Gastroesophageal sphincter (tissue), 3 donors: ENCODE measurements around the gene IRS4.

Source experiments
- CTCF ChIP-seq, 4 experiments: fragments of 200-600 bp in 2 of 4; fragments of 450-650 bp in 2 of 4; sonication (generic) in 1 of 4; IDR thresholded peaks; one replicate each; pipeline ENCODE4 v1.5.1; 2017 to 2019; ENCODE audit warnings: antibody characterized with exemption in 4 of 4, mild to moderate bottlenecking in 2 of 4, moderate library complexity in 2 of 4
- EP300 ChIP-seq: sonication (generic); formaldehyde crosslinking; IDR thresholded peaks from one replicate; pipeline ENCODE4 v1.6.1; 2017; ENCODE audit warnings: antibody characterized with exemption, mild to moderate bottlenecking
- POLR2A ChIP-seq, 2 donors: fragments of 450-650 bp; IDR thresholded peaks; one replicate each; pipeline ENCODE4 v1.6.1; 2017; ENCODE audit warnings: antibody characterized with exemption in 2 of 2, mild to moderate bottlenecking in 2 of 2, moderate library complexity in 1 of 2
- POLR2AphosphoS5 ChIP-seq: sonication (generic); formaldehyde crosslinking; IDR thresholded peaks from one replicate; pipeline ENCODE4 v1.6.1; 2017; ENCODE audit warnings: antibody characterized with exemption

- TF ChIP-seq CTCF (IDR thresholded peaks at IDR 0.05) (no peak), POLR2AphosphoS5 (no peak), POLR2A (IDR thresholded peaks at IDR 0.05) (no peak), EP300 (no peak)
Measured at GRCh38 chrX:108722561-108722960, 13.8 kb downstream of the IRS4 start.
